ENCODE data around the gene SUGCT.

Gene SUGCT

GRCh38 chr7:40883826-40884225 is 749.0 kb downstream of the SUGCT start:
- DNase-seq = no peak

GRCh38 chr7:40884241-40884640 is 749.4 kb downstream of the SUGCT start:
- peak; percentile 98 for DNase-seq

- peak; percentile 79 for DNase-seq
These were observed 750.7 kb downstream of the SUGCT start for GRCh38 chr7:40885503-40885902.

- peak; percentile 86 for DNase-seq
These were observed 752.3 kb downstream of the SUGCT start for GRCh38 chr7:40887099-40887498.

GRCh38 chr7:40888499-40888898 is 753.7 kb downstream of the SUGCT start:
- DNase-seq = no peak

GRCh38 chr7:40889099-40889498 is 754.3 kb downstream of the SUGCT start:
- DNase-seq = no peak

GRCh38 chr7:40889539-40889938 is 754.7 kb downstream of the SUGCT start:
- no peak for DNase-seq

- no peak for DNase-seq
These were observed 755.4 kb downstream of the SUGCT start for GRCh38 chr7:40890088-40890692.

GRCh38 chr7:40891232-40891631 is 756.4 kb downstream of the SUGCT start:
- no peak for DNase-seq

- DNase-seq = no peak
These were observed 764.3 kb downstream of the SUGCT start for GRCh38 chr7:40899151-40899550.

- no peak for DNase-seq
These were observed 765.1 kb downstream of the SUGCT start for GRCh38 chr7:40899636-40900507.

GRCh38 chr7:40903872-40904271 is 769.1 kb downstream of the SUGCT start:
- no peak for DNase-seq

GRCh38 chr7:40907286-40907685 is 772.5 kb downstream of the SUGCT start:
- no peak for DNase-seq

- DNase-seq = no peak
These were observed 774.7 kb downstream of the SUGCT start for GRCh38 chr7:40909346-40909980.
